CD4-positive, alpha-beta T cell treated with Interleukin-15 for 4 hours (primary cell): ENCODE measurements around the gene NAV2.

Experiments
- DNase-seq: peaks from one replicate; pipeline ENCODE4 v3.0.0-alpha.2; 2020; ENCODE audit warnings: low spot score

Gene NAV2

DNA sequence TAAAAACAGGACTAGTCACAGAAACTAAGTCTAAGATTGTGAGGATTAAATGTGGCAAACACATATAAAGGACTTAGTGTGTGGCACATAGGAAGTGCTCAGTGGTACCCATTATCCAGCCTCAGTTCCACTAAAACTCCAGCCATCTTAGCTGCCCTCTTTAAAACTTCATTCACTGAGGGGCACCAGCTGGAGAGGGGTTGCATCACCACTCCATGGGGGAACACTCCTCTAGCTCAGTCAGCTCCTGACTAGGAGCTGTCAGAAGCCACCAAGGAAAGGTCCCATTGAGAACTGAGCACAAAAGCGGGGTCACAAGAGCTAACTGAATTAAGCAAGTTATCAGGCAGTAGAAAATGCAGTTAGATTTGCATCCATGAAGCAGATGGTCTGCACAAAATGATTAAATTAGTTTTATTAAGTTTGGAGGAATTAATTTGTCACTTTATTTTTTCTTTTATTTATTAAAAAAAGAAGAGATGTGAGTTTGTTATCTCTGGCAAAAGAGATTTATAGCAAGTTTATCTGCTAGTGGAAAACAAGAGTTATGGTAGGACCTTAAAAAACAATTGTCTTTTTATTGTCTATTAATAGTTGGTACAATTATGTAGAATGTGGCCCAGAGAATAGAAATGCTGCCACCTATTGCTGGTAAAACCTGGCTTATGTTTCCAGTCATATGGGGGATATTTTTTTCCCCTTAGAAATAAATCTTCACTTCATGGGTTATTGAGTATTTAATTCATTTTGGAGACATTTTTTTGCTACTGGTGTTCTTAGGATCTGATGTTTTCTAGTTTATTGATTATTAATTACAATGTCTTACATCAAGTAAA is 95.7 kb downstream of the NAV2 start:
- DNase-seq: no peak

DNA sequence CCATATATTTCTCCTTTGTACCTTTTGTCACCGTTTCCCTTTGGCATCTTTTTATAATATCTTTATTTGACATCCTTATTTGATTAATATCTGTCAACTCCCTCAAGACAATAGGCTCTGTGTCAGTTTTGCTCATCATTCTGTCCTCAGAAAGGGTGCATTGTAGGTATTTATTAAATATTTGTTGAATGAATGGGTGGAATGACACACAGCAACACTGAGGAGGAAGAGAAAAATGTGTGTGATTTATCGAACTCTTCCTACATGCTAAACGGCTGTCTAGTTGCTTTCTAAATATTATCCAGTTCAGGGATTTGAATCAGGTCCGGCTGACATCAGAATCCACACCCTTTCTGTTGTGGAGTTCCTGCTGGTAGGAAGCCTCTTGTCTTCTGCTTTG is 98.2 kb downstream of the NAV2 start:
- DNase-seq: no peak

- DNase-seq: no peak
Measured at GRCh38 chr11:19811380-19811779, 98.7 kb downstream of the NAV2 start.

DNA sequence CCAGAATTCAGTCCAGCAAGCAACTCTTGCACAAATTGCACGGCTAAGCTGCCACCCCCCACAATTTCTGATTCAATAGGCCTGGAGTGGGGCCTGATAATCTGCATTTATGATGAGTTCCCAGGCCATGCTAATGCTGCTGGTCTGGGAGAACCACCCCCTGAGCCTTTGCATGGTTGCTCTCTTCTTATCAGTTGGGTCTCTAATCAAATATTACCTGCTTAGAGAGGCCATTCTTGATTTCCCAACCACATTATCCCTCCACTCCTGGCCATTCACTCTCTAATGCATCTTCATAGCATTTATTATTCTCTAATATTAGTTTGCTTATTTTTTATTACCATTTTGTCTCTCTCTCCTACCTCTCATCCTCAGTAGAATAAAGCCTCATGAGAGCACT is 99.5 kb downstream of the NAV2 start:
- no peak for DNase-seq

DNA sequence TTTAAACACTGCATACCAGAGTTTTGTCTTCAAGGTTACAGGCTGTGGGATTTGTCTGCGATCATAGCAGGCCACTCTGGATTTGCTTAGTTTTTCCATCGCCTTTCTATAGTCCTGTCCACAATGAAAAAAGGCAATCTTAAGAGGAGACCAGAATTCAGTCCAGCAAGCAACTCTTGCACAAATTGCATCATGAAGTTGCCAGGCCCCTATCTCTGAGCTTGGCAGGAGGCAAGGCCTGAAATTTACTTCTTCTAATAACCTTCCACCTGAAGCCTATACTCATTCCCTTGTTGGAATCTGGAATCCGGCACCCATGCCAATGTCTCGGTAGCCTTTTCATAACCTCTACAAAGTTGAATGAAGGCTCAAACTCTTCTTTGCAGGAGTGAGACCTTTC is 100.1 kb downstream of the NAV2 start:
- DNase-seq: no peak

GRCh38 chr11:19813158-19813879 is 100.7 kb downstream of the NAV2 start:
- no peak for DNase-seq

- no peak for DNase-seq
Measured at GRCh38 chr11:19814421-19814820, 101.8 kb downstream of the NAV2 start.

GRCh38 chr11:19816040-19816439 is 103.4 kb downstream of the NAV2 start:
- no peak for DNase-seq

- no peak for DNase-seq
Measured at GRCh38 chr11:19816817-19817216, 104.2 kb downstream of the NAV2 start.

DNA sequence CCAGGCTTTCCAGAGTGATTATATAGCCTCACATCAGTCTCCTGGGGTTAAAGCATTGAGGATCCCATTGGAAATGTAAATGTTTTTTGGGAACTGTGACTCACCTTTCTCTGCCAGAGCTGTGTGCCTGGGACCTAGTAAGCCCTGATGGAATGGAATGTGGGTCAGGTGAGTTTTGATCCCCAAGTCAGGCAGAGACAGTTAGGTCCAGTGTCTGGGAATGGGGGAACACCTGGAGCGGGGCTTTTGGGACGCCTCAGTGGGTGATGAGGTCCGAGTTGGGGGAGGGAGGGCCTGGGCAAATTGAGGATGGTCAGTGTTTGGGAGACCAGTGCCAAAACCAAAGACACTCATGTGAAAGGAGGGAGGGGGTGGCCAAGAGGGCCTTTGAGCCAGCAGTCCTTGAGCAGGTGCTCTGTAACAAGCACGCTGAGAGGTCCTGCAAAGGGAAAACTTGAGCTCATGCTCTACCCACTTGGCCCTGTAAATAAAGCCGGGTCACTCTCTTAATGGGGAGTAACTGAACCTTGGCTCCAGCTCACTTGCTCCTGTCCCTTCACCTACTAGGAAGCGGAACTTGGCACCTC is 104.7 kb downstream of the NAV2 start:
- DNase-seq: no peak

DNA sequence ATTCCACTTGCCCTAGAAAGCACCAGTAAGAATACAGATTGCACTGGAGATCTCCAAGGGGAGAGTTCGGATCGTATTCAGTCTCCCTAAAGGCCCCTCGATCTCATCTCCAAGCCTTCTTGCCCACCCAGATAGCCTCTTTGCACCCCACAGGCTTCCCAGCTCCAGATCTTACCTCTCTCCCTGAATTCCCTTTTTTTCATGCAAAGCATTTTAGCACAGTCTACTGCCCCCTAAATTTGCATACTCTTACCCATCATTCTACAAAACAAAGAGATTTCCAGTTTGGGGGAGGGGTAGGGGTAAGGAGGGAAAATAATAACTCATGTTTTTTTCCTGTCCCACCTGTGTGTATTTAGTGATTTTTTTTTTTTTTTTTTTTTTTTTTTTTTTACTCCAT is 105.2 kb downstream of the NAV2 start:
- DNase-seq: no peak

- DNase-seq: no peak
Measured at GRCh38 chr11:19818619-19819018, 106.0 kb downstream of the NAV2 start.

GRCh38 chr11:19819148-19819547 is 106.5 kb downstream of the NAV2 start:
- DNase-seq: no peak

DNA sequence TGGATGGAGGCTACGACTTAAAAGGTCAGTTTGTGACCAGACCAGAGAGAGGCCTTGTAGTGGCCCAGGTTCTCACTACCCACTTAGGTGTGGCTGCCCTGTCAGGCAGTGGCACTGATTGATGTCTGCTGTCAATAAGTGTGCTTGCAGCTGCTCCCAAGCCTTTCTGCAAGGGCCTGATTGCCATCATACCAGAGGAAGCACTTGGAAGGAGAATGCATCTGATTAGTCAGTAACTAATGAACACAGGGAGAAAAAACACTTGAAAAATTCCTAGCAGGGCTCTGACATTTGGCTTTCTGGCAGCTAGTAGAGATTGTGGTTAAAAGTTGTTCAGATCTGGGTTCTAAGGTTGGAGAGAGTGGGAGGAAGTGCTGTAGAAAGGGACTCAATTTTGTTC is 107.5 kb downstream of the NAV2 start:
- no peak for DNase-seq

GRCh38 chr11:19821412-19821875 is 108.8 kb downstream of the NAV2 start:
- no peak for DNase-seq

GRCh38 chr11:19821993-19822392 is 109.4 kb downstream of the NAV2 start:
- DNase-seq: no peak

GRCh38 chr11:19822531-19822930 is 109.9 kb downstream of the NAV2 start:
- DNase-seq: no peak

GRCh38 chr11:19826606-19827005 is 114.0 kb downstream of the NAV2 start:
- DNase-seq: no peak

DNA sequence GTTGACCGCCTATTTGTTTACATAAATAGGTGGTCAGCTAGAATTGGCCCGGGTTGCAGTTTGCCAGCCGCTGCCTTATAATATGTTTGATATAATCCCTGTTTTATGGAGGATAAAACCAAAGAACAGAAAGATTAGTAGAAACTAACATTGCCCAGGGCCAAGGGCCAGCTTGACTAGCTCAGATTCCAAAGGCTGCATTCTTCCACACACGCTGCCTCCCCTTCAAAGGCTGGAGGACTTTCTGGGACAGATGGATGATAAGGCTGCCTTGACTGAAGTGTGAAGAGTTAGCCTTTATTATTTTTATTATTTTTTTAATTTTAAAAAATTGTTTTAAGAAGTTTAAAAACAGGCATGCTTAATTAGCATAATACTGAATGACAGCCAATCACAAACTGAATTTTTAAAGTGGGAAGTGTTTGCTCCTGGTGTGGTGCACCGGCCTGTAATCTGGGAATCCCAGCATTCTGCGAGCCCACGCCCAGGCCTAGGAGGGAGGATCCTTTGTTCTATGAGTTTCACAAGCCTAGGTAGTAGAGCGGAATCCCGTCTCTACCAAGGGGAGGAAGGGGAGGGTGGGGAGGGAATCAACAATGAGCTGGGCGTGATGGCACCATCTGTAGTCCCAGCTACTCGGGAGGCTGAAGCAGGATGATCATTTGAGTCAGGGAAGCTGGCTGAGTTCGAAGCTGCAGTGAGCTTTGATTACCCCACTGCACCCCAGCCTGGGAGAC is 114.9 kb downstream of the NAV2 start:
- DNase-seq: no peak

DNA sequence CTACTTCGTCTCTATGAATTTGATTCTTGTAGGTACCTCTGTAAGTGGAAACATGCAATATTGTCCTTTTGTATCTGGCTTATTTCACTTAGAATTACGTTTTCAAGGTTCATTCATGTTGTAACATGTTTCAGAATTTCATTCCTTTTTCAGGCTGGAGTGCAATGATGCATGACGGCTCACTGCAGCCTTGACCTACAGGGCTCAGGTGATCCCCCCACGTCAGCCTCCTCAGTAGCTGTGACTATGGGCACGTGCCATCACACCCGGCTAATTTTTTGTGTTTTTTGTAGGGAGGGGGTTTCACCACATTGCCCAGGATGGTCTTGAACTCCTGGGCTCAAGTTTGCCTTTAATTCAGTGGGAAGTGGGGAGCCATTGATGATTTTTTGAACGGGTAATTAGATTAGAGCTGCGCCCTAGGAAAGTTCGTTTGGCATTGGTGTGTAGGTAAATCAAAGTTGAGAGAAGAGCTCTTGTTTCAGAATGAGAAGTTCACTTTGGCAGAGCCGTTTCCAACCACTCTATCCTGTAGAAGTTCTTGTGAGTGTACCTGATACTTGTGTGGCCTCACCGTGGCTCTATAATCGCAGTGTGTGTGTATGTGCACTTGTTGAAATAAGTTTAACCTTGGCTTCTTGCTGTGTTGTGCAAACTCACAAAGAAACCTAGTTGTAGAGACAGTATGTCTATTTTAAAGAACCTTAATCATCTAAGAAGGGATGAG is 115.9 kb downstream of the NAV2 start:
- DNase-seq: no peak

GRCh38 chr11:19829109-19829837 is 116.6 kb downstream of the NAV2 start:
- DNase-seq: no peak
